Fibroblast of lung (primary cell): ENCODE results near the gene REC8.

ENCODE experiments used
- EZH2 ChIP-seq: IDR thresholded peaks from 2 replicates; pipeline ENCODE4 v1.5.1; 2012; ENCODE audit warnings: low read length, control low read depth, mild to moderate bottlenecking; ENCODE audit errors: missing control alignments
- TF ChIP-seq, protein P1 (sequence below), 2 donors: IDR thresholded peaks in 1 of 2; conservative IDR thresholded peaks in 1 of 2; 1 replicate in 1 of 2; 2 replicates in 1 of 2; pipeline ENCODE4 v1.5.1; 2011 to 2012; ENCODE audit warnings: low read length in 2 of 2, control low read depth in 1 of 2, inconsistent platforms in 1 of 2, low read depth in 1 of 2, mild to moderate bottlenecking in 1 of 2

DNA sequence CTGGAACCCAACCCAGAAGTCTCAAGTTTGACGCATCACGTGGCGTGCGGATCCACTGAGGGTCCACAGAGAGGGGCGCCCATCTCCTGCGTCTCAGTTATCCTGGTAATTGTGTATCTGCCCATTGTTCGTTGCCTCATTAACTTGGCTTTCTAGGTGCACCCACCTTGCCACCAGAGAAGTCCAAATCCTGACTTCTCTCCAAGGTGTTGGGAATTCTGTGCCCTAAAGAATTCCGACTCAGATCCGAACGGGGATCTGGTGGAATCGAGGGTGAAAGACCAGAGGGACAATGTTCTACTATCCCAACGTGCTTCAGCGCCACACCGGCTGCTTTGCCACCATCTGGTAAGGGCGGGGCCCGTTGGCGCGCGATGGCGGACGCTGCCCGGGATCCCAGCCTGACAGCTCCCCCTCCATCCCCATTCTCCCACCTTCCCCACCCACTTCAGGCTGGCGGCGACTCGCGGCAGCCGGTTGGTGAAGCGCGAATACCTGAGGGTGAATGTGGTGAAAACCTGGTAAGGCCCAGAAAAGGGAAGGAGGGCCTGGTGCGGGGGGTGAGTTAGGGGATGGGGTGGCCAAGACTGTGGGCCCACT lies 481 bp downstream of the REC8 start:
- TF ChIP-seq, protein P1, sequence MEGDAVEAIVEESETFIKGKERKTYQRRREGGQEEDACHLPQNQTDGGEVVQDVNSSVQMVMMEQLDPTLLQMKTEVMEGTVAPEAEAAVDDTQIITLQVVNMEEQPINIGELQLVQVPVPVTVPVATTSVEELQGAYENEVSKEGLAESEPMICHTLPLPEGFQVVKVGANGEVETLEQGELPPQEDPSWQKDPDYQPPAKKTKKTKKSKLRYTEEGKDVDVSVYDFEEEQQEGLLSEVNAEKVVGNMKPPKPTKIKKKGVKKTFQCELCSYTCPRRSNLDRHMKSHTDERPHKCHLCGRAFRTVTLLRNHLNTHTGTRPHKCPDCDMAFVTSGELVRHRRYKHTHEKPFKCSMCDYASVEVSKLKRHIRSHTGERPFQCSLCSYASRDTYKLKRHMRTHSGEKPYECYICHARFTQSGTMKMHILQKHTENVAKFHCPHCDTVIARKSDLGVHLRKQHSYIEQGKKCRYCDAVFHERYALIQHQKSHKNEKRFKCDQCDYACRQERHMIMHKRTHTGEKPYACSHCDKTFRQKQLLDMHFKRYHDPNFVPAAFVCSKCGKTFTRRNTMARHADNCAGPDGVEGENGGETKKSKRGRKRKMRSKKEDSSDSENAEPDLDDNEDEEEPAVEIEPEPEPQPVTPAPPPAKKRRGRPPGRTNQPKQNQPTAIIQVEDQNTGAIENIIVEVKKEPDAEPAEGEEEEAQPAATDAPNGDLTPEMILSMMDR (conservative IDR thresholded peaks at IDR 0.05 in 1 of 2, IDR thresholded peaks at IDR 0.05 in 1 of 2; ENCODE audit: low read depth in 1 of 2, low read length in 2 of 2): no peak
- no peak for TF ChIP-seq EZH2
